T-helper 9 cell (primary cell): ENCODE measurements around the gene UBL7.
A peak's percentile ranks its signal among the peaks of the same experiment; 100 is the strongest.

ENCODE experiments used
- DNase-seq: peaks from one replicate; pipeline ENCODE4 v3.0.0-alpha.2; 2020

The UBL7 gene

DNA sequence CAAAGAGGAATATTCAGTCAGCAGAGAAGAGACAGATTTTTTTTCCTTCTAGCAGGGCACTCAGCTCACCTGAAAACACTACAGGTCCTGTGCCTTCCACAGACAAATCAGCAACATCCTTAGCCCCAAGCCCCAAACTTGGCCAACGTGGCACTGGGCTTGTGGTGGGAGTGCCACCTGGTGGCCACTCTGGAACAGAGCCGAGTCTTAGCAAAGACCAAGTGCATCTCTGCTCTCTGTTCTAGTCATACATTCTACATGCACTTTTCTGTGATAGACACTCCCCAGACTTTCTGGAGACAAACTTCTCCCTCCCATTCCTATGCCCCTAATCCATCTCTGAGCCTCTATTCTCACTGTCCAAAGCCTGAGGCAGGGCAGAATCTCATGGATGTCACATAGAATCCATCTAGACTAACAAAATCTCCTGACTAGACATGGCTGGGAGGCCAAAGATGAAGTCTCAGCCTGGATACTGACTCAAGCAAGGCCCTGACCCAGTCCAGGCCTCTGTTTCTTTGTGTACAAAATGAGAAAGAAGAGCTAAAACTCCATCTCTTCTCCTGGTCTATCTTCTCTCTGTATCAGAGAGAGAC is 22.1 kb downstream of the UBL7 start:
- DNase-seq: peak; percentile 62

GRCh38 chr15:74438206-74438605 is 22.8 kb downstream of the UBL7 start:
- no peak for DNase-seq

- no peak for DNase-seq
Measured at GRCh38 chr15:74434263-74435136, 26.5 kb downstream of the UBL7 start.

- peak; percentile 50 for DNase-seq
Measured at GRCh38 chr15:74433592-74434262, 27.2 kb downstream of the UBL7 start, which contains the start of gene SEMA7A. Gene SEMA7A (minus strand): TSS chr15:74433958. CDS start chr15:74433918, 40 bp downstream.

GRCh38 chr15:74432968-74433591 is 27.9 kb downstream of the UBL7 start:
- DNase-seq: no peak

GRCh38 chr15:74432271-74432967 is 28.5 kb downstream of the UBL7 start:
- no peak for DNase-seq

DNA sequence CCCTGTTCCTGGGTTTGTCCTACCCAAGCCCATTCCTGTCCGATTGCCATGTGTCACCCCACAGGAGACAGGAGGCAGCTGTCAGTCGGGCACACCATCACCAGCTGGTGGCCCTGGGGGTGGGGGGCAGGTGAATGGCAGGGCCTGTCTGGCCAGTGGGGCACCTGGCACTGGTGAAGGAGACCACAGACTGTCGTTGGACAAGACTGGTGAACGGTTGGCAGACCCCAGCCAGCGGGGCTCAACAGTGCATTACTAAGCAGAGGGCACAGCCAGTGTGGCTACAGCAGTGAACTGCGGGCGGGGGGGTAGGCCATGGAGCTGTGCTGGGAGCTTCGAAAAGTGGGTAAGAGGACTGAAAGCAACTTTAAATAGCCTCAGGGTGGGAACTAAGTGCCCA is 29.3 kb downstream of the UBL7 start:
- no peak for DNase-seq

DNA sequence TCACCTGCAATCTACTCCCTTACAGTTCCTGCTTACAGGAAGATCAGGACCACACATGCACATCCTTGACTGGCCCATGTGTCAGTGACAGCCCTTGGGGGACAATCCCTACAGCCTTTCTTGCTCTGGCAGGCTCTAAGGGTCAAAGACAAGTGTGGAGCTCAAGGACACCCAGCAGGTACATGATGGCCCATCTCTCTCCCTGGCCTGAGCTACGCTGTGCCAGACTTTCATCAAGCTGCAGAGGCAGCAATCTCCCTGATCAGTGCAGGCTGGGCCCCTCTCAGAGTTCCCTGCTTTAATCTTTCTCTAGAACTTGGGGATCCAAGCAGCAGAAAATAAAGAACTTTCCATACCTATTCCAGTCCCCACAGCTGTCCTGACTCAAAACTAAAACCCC is 29.8 kb downstream of the UBL7 start:
- DNase-seq: no peak

DNA sequence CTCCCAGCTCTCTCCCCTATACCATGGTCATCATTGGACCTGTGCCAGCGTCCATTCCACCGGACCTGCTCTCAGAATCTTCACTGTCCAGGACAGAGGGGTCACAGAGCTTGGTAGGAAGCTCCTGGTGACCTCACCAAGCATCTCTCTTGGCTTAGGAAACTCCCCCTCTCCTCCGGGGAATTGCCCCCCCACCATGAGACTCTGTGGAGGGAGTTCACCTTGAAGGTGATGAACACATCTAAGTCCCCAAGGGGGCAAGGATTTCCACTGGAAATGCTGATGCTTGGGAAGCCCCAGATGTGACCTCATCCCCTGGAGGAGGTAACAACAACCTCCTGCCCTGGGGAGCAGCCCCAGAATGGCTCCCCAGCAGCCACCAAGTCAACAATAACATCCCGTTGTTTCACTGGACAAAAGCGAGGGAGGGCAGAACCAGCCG is 30.4 kb downstream of the UBL7 start:
- DNase-seq: no peak

DNA sequence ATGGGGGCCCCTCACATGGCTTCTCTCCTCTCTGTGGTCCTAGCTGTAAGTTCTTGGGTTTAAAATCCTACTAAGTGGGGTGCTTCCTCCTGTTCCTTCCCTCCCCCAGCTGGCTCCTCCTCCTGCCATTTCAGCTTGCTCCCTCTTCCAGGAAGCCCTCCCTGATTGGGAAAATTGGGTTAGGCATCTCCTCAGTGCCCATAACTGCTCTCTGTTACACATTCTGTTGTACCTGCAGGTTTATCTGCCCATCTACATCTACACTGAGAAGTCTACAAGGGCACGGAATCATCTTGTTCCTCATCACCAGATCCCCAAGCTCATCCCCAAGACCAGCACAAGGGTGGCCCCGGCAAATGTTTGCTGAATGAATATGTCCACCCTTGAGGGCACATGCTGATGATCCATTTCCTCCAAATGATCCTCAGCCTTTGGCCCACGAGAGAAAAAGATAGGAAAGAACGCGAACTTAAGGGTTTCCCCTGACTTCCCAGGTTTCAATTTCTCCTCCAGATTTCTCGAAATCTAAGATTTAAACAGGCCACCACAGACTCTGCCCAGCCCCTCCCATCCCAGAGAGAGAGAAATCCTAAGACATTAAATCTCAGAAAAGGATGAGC is 31.1 kb downstream of the UBL7 start:
- DNase-seq: no peak

GRCh38 chr15:74428970-74429780 is 31.8 kb downstream of the UBL7 start:
- no peak for DNase-seq

GRCh38 chr15:74428442-74428787 is 32.5 kb downstream of the UBL7 start:
- DNase-seq: no peak

- no peak for DNase-seq
Measured at GRCh38 chr15:74427607-74428441, 33.1 kb downstream of the UBL7 start.

DNA sequence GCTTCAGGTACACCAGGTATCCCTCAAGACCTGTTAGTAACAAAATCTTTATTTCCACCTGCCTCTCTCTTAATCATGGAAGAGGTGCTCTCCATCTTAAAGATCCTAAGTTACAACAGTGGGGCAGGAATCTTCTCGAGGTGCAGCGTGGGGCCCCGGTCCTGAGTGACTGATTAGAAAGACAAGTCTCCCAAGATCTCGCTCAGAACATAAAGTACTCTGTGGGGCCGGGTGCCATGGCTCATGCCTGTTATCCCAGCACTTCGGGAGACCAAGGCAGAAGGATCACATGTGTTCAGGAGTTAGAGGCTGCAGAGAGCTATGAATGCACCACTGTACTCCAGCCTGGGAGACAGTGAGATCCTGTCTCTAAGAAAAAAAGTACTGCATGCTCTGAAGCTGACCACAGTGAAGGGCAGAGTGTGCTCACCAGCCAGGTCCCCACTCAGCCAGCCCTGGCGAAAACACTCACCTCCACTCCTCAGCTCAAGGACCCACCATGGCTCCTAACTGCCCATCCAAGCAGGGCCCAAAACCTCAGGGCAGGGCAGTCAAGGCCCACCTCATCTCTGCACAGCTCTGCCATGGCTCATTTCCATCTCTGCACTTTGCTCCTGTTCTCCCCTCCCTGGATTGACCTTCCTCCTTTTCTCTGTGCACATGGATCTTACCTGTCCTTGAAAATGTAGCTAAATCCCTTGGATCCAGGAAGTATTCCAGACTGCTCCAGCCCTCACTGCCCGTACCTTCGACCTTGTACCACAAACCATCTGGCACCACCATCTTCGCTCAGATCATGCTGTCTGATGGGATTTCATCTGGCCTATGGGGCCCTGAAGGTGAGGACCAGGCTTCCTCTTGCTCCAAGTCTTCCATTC is 34.3 kb downstream of the UBL7 start:
- no peak for DNase-seq

DNA sequence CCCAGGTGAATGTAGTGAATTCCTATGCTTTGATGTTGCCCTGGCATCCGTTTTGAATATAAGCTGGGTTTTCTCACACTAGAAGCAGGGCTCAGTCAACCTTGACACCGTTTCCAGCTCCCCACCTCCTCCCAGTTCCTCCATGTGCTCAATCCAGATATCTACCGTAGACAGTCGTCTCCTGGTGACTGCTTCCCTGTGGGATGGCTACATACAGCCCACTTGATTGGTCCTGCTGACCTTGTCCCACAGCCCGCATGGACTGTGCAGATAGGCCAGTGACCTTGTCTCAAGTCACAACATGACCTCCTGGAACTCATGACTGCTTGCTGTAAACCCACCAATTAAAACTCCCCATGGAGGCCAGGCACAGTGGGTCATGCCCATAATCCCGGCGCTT is 35.3 kb downstream of the UBL7 start:
- no peak for DNase-seq

GRCh38 chr15:74424901-74425528 is 35.9 kb downstream of the UBL7 start:
- DNase-seq: no peak

DNA sequence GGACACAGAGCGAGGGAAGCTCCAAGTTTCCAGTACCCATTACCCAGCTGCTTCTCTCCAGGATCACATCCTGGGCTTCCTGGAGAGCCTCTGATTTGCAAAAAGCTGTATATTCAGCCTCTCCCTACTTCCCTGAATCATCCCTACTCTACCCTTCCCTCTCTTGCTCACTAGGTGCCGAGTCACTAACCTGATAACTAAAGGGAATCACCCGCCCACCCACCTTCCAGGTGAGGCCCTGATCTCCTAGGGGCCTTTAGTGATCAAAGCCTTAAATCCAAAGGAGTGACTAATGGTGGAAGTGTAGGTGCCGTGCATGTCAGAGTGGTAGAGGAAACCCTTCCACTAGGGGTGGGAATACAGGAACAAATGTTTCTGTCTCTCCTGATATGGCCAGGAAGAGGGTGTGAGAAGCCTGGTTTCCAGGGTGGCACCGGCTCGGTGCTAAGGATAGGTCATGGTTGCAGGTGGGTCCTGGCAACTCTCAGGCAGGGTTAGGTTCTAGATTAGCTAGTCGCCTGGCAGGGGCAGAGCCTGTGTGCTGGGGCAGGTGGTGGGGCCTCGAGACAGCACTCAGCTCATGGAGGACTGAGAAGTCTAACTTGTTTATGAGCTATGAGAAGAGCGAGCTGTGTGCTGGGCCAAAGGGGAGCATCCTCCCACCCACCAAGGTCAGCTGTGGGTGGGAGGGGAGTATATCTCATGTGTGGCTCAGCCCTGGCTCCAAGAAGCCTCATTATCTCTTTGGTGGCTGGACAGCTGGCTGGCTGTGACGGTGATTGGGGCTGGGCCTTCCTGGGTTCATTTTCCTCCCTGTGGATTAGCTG is 37.3 kb downstream of the UBL7 start:
- DNase-seq: no peak
